HepG2 (cell line): Measurements from ENCODE around the gene ADGRF1. TPM values are rescaled to one million over a fixed set of nuclear protein-coding genes. Genes with fewer than 3 reads are reported as not detected.

Experiments used
- ASH2L ChIP-seq: fragments of 300-600, 200-600 bp; sonication (generic); IDR thresholded peaks from 2 replicates; pipeline ENCODE4 v1.7.0; 2017; ENCODE audit warnings: low read depth, mild to moderate bottlenecking, moderate library complexity, mixed read lengths, low read length; ENCODE audit not compliant: insufficient read length
- DNMT1 ChIP-seq: sonication (generic); formaldehyde crosslinking; IDR thresholded peaks from 2 replicates; pipeline ENCODE4 v1.5.1; 2020; ENCODE audit warnings: mild to moderate bottlenecking, missing genetic modification reagents
- EHMT2 ChIP-seq: fragments of 200-600 bp; sonication (generic); IDR thresholded peaks from 2 replicates; pipeline ENCODE4 v1.7.0; 2017; ENCODE audit warnings: antibody characterized with exemption, low read depth, low read length, borderline replicate concordance
- ESRRA ChIP-seq: sonication (generic); formaldehyde crosslinking; IDR thresholded peaks from 2 replicates; pipeline ENCODE4 v1.5.1; 2020; ENCODE audit warnings: mild to moderate bottlenecking, low read depth, missing genetic modification reagents
- FIP1L1 ChIP-seq: fragments of 200-400 bp; formaldehyde crosslinking; IDR thresholded peaks from 2 replicates; pipeline ENCODE4 v1.6.1; 2018; ENCODE audit warnings: low read depth, mild to moderate bottlenecking, low read length, moderate library complexity, borderline replicate concordance; ENCODE audit not compliant: insufficient read depth
- FOXA3 ChIP-seq: IDR thresholded peaks from 2 replicates; pipeline ENCODE4 v1.6.1; 2016; ENCODE audit warnings: missing genetic modification reagents, missing compliant biosample characterization
- MAFF ChIP-seq: IDR thresholded peaks from 2 replicates; pipeline ENCODE4 v1.6.1; 2011; ENCODE audit warnings: low read depth, low read length, improper control_type of control experiment
- NRL ChIP-seq: sonication (generic); formaldehyde crosslinking; IDR thresholded peaks from 2 replicates; pipeline ENCODE4 v1.5.0; 2020; ENCODE audit warnings: missing genetic modification reagents, mild to moderate bottlenecking, moderate library complexity, borderline replicate concordance
- RELA ChIP-seq: sonication (generic); formaldehyde crosslinking; IDR thresholded peaks from 2 replicates; pipeline ENCODE4 v1.4.0; 2020; ENCODE audit warnings: missing genetic modification reagents
- SALL1 ChIP-seq: sonication (generic); formaldehyde crosslinking; IDR thresholded peaks from 2 replicates; pipeline ENCODE4 v1.8.0; 2022; ENCODE audit warnings: mild to moderate bottlenecking, missing genetic modification reagents
- SMAD3 ChIP-seq: sonication (generic); formaldehyde crosslinking; IDR thresholded peaks from 2 replicates; pipeline ENCODE4 v1.4.0; 2020; ENCODE audit warnings: missing genetic modification reagents
- ZBTB7A ChIP-seq: sonication (generic); formaldehyde crosslinking; IDR thresholded peaks from 2 replicates; pipeline ENCODE4 v1.8.0; 2022; ENCODE audit warnings: mild to moderate bottlenecking, missing genetic modification reagents
- ZNF12 ChIP-seq: sonication (generic); formaldehyde crosslinking; IDR thresholded peaks from 2 replicates; pipeline ENCODE4 v1.5.0; 2020; ENCODE audit warnings: missing genetic modification reagents
- ZNF230 ChIP-seq: sonication (generic); formaldehyde crosslinking; IDR thresholded peaks from 2 replicates; pipeline ENCODE4 v1.4.0; 2020; ENCODE audit warnings: mild to moderate bottlenecking, missing genetic modification reagents
- ZNF232 ChIP-seq: sonication (generic); formaldehyde crosslinking; IDR thresholded peaks from 2 replicates; pipeline ENCODE4 v1.4.0; 2020; ENCODE audit warnings: missing genetic modification reagents, borderline replicate concordance
- ZNF343 ChIP-seq: sonication (generic); formaldehyde crosslinking; IDR thresholded peaks from 2 replicates; pipeline ENCODE4 v1.4.0; 2020; ENCODE audit warnings: mild to moderate bottlenecking, missing genetic modification reagents
- ZNF644 ChIP-seq: IDR thresholded peaks from 2 replicates; pipeline ENCODE4 v1.6.1; 2016; ENCODE audit warnings: low read depth
- ZNF709 ChIP-seq: sonication (generic); formaldehyde crosslinking; IDR thresholded peaks from 2 replicates; pipeline ENCODE4 v1.5.0; 2020; ENCODE audit warnings: mild to moderate bottlenecking, missing genetic modification reagents
- polyA plus RNA-seq, 8 experiments: library from polyadenylated mRNA; depleted of rRNA in 3 of 8; stranded (reverse) in 7 of 8; unstranded in 1 of 8; fragments of >200 nt; fragmentation: Illumina TruSeq in 4 of 8; extraction: Trizol in 4 of 8; gene quantifications; 2 replicates each; pipeline versions ENCODE4 v1.2.1 to v1.2.3, GENCODE V29; 2011 to 2016; ENCODE audit warnings: low read depth in 4 of 8, missing spikeins in 1 of 8, mixed read lengths in 1 of 8; ENCODE audit not compliant: insufficient read depth in 1 of 8
- total RNA-seq, 5 experiments: library from RNA; depleted of rRNA; stranded (reverse); fragments of >200 nt; fragmentation: Illumina TruSeq; extraction: Trizol; gene quantifications; 2 replicates each; pipeline ENCODE4 v1.2.3, GENCODE V29; 2016; ENCODE audit warnings: low read depth in 1 of 5
- TF ChIP-seq, protein P1 (sequence below): IDR thresholded peaks from 2 replicates; pipeline ENCODE4 v1.4.0; 2020; ENCODE audit warnings: mild to moderate bottlenecking, missing genetic modification reagents
- TF ChIP-seq, protein P2 (sequence below): conservative IDR thresholded peaks from 2 replicates; pipeline ENCODE4 v1.6.1; 2018; ENCODE audit warnings: missing genetic modification reagents
- TF ChIP-seq, protein P3 (sequence below): sonication (generic); formaldehyde crosslinking; IDR thresholded peaks from 2 replicates; pipeline ENCODE4 v1.4.0; 2020; ENCODE audit warnings: missing genetic modification reagents
- TF ChIP-seq, protein P4 (sequence below): IDR thresholded peaks from 2 replicates; pipeline ENCODE4 v1.6.1; 2012; ENCODE audit warnings: inconsistent platforms
- TF ChIP-seq, protein P5 (sequence below): sonication (generic); formaldehyde crosslinking; IDR thresholded peaks from 2 replicates; pipeline ENCODE4 v1.5.0; 2020; ENCODE audit warnings: missing genetic modification reagents

The ADGRF1 gene
- total and polyA plus RNA-seq, 2 of the 13 experiments (the other 11 are each of a cell fraction or from before 2014, with no cell fraction given) = not detected

DNA sequence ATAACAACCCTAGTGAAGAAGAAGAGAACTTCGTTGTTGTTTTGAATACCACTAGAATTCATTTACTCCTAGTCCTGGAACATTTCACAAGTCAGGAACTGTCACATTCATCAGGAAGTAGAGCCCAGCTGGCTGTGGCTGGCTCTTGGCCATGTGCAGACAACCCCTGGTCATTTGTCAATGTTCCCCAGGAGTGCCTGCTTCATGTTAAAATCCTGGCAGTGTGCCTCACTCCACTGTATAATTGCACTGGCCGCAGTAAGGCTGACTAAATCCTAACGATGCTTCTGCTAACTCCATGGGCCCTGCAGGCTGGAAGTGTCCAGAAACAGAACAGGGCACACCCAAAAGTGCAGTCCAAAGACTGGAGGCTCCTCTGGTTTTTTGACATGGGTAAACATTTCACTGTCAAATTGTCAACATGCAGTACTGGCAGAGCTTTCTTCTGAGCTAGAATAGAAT is 41.5 kb upstream of the ADGRF1 start (continued):
- TF ChIP-seq SMAD3 (CRISPR knock-in tag) = 0 out of 2 replicates have a peak, but pooled peaks have one; percentile 51
- TF ChIP-seq, protein P1, sequence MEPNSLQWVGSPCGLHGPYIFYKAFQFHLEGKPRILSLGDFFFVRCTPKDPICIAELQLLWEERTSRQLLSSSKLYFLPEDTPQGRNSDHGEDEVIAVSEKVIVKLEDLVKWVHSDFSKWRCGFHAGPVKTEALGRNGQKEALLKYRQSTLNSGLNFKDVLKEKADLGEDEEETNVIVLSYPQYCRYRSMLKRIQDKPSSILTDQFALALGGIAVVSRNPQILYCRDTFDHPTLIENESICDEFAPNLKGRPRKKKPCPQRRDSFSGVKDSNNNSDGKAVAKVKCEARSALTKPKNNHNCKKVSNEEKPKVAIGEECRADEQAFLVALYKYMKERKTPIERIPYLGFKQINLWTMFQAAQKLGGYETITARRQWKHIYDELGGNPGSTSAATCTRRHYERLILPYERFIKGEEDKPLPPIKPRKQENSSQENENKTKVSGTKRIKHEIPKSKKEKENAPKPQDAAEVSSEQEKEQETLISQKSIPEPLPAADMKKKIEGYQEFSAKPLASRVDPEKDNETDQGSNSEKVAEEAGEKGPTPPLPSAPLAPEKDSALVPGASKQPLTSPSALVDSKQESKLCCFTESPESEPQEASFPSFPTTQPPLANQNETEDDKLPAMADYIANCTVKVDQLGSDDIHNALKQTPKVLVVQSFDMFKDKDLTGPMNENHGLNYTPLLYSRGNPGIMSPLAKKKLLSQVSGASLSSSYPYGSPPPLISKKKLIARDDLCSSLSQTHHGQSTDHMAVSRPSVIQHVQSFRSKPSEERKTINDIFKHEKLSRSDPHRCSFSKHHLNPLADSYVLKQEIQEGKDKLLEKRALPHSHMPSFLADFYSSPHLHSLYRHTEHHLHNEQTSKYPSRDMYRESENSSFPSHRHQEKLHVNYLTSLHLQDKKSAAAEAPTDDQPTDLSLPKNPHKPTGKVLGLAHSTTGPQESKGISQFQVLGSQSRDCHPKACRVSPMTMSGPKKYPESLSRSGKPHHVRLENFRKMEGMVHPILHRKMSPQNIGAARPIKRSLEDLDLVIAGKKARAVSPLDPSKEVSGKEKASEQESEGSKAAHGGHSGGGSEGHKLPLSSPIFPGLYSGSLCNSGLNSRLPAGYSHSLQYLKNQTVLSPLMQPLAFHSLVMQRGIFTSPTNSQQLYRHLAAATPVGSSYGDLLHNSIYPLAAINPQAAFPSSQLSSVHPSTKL = peak; percentile 80
- no peak for TF ChIP-seq ZNF232 (CRISPR knock-in tag)
- no peak for TF ChIP-seq NRL (CRISPR knock-in tag)
- TF ChIP-seq MAFF = no peak
- no peak for TF ChIP-seq RELA (CRISPR knock-in tag)
- TF ChIP-seq DNMT1 (CRISPR knock-in tag) = no peak
- peak; percentile 83 for TF ChIP-seq FOXA3
- TF ChIP-seq, protein P2, sequence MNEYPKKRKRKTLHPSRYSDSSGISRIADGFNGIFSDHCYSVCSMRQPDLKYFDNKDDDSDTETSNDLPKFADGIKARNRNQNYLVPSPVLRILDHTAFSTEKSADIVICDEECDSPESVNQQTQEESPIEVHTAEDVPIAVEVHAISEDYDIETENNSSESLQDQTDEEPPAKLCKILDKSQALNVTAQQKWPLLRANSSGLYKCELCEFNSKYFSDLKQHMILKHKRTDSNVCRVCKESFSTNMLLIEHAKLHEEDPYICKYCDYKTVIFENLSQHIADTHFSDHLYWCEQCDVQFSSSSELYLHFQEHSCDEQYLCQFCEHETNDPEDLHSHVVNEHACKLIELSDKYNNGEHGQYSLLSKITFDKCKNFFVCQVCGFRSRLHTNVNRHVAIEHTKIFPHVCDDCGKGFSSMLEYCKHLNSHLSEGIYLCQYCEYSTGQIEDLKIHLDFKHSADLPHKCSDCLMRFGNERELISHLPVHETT = 0 out of 2 replicates have a peak, but pooled peaks have one; percentile 31
- TF ChIP-seq ZNF230 = no peak
- peak; percentile 32; the same call in 1 of the 2 replicates for TF ChIP-seq ZNF343 (CRISPR knock-in tag)
- TF ChIP-seq ZNF709 (CRISPR knock-in tag) = no peak
- TF ChIP-seq, protein P3, sequence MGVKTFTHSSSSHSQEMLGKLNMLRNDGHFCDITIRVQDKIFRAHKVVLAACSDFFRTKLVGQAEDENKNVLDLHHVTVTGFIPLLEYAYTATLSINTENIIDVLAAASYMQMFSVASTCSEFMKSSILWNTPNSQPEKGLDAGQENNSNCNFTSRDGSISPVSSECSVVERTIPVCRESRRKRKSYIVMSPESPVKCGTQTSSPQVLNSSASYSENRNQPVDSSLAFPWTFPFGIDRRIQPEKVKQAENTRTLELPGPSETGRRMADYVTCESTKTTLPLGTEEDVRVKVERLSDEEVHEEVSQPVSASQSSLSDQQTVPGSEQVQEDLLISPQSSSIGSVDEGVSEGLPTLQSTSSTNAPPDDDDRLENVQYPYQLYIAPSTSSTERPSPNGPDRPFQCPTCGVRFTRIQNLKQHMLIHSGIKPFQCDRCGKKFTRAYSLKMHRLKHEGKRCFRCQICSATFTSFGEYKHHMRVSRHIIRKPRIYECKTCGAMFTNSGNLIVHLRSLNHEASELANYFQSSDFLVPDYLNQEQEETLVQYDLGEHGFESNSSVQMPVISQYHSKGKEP = no peak
- no peak for TF ChIP-seq ASH2L
- TF ChIP-seq ZNF12 (CRISPR knock-in tag) = no peak
- TF ChIP-seq, protein P4, sequence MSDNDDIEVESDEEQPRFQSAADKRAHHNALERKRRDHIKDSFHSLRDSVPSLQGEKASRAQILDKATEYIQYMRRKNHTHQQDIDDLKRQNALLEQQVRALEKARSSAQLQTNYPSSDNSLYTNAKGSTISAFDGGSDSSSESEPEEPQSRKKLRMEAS = 0 out of 2 replicates have a peak, but pooled peaks have one; percentile 48
- TF ChIP-seq, protein P5, sequence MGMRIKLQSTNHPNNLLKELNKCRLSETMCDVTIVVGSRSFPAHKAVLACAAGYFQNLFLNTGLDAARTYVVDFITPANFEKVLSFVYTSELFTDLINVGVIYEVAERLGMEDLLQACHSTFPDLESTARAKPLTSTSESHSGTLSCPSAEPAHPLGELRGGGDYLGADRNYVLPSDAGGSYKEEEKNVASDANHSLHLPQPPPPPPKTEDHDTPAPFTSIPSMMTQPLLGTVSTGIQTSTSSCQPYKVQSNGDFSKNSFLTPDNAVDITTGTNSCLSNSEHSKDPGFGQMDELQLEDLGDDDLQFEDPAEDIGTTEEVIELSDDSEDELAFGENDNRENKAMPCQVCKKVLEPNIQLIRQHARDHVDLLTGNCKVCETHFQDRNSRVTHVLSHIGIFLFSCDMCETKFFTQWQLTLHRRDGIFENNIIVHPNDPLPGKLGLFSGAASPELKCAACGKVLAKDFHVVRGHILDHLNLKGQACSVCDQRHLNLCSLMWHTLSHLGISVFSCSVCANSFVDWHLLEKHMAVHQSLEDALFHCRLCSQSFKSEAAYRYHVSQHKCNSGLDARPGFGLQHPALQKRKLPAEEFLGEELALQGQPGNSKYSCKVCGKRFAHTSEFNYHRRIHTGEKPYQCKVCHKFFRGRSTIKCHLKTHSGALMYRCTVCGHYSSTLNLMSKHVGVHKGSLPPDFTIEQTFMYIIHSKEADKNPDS (CRISPR knock-in tag) = no peak
- no peak for TF ChIP-seq FIP1L1
- no peak for TF ChIP-seq ZBTB7A
- TF ChIP-seq SALL1 (CRISPR knock-in tag) = peak; percentile 72
- no peak for TF ChIP-seq EHMT2
- peak; percentile 65; the same call in 1 of the 2 replicates for TF ChIP-seq ESRRA (CRISPR knock-in tag)
- TF ChIP-seq ZNF644 (CRISPR knock-in tag) = peak; percentile 29; the same call in 1 of the 2 replicates
